ENCODE results near the gene GTF2A1. TPM values are rescaled to one million over a fixed set of nuclear protein-coding genes. Genes with fewer than 3 reads are reported as not detected.
"Not testable (repeated sequence)": the region's sequence is repeated elsewhere in the genome, so short reads cannot be mapped to it uniquely, and the experiment has no call there.

The GTF2A1 gene
- total RNA-seq, 1 donor from 2014 or later: 36.4 TPM

DNA sequence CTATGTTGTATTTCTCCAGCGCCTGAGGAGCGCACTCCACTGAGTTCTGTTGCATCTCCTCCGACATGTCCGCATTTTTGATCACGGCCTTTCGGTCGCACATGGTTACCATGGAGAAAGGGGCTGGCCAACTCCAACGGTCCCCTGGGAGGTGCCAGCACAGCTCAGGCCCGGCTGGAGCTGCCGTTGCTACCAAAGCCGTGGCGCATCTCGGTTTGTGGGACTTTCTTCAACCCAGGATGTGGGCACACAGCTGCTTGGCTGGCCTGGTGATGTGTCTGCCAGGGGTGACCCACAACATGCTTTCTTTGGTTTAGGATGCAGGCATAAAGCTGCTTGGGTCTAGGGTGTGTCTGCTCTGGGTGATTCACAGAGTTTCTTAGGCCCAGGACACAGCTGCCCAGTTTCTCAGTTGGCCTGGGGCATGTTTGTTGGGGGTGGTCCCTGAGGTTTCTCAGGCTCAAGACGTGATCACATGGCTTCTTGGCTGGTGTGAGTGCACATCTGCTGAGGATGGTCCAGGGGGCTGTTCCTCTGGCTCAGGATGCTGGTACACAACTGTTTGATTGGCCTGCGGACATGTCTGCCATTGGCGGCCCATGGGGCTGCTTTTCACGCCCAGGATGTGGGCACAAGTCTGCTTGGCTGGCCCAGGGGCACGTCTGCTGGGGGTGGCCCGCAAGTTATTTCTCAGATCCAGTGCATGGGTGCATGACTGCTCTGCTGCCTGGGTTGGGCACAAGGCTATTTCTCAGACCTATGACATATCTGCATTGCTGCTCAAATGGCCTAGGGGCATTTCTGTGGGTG is 25.9 kb upstream of the GTF2A1 start:
- FAIRE-seq (no peak), DNase-seq (ENCODE audit: low read depth) (no peak)
- peaks cover 3% of the 10 kb centered on the region for H3K36me3 Mint-ChIP-seq (ENCODE audit: low read depth, unreplicated experiment)
- H3K27ac Mint-ChIP-seq (ENCODE audit: unreplicated experiment): no peak overlapping the region
- H3K9me3 Mint-ChIP-seq (ENCODE audit: unreplicated experiment): peaks cover 17% of the 10 kb centered on the region
- H3K4me1 ChIP-seq (ENCODE audit: insufficient read depth, low read length): no peaks in the 10 kb centered on the region
- no peaks in the 10 kb centered on the region for H3K4me1 Mint-ChIP-seq (ENCODE audit: low read depth, unreplicated experiment)
- H3K36me3 ChIP-seq (ENCODE audit: insufficient read depth, low read length): no peaks in the 10 kb centered on the region
- no peaks in the 10 kb centered on the region for H4K20me1 ChIP-seq (ENCODE audit: insufficient read depth, low read length)
- no peak overlapping the region for H3K27ac ChIP-seq (ENCODE audit: low read depth, low read length)
- H3K9ac ChIP-seq (ENCODE audit: low read length): no peak overlapping the region
- no peaks in the 10 kb centered on the region for H3K79me2 ChIP-seq (ENCODE audit: insufficient read depth, low read length)
- H3K4me3 Mint-ChIP-seq (ENCODE audit: unreplicated experiment): no peak overlapping the region
- no peak overlapping the region for H2AFZ ChIP-seq (ENCODE audit: low read depth, low read length)
- no peak overlapping the region for H3K4me3 ChIP-seq (ENCODE audit: insufficient read depth, low read depth, low read length)
- no peak overlapping the region for H3K4me2 ChIP-seq (ENCODE audit: low read length)
- no peaks in the 10 kb centered on the region for H3K27me3 ChIP-seq (ENCODE audit: insufficient read depth, low read length)
- no peaks in the 10 kb centered on the region for H3K27me3 Mint-ChIP-seq (ENCODE audit: low read depth, unreplicated experiment)
- TF ChIP-seq, protein P1, sequence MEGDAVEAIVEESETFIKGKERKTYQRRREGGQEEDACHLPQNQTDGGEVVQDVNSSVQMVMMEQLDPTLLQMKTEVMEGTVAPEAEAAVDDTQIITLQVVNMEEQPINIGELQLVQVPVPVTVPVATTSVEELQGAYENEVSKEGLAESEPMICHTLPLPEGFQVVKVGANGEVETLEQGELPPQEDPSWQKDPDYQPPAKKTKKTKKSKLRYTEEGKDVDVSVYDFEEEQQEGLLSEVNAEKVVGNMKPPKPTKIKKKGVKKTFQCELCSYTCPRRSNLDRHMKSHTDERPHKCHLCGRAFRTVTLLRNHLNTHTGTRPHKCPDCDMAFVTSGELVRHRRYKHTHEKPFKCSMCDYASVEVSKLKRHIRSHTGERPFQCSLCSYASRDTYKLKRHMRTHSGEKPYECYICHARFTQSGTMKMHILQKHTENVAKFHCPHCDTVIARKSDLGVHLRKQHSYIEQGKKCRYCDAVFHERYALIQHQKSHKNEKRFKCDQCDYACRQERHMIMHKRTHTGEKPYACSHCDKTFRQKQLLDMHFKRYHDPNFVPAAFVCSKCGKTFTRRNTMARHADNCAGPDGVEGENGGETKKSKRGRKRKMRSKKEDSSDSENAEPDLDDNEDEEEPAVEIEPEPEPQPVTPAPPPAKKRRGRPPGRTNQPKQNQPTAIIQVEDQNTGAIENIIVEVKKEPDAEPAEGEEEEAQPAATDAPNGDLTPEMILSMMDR (IDR thresholded peaks at IDR 0.05; ENCODE audit: insufficient read depth, low read depth, low read length): no peak
- H3K9me3 ChIP-seq (ENCODE audit: insufficient read depth, low read depth, low read length): no peaks in the 10 kb centered on the region

GRCh38 chr14:81245771-81246170 is 25.0 kb upstream of the GTF2A1 start:
- Mint-ChIP-seq H3K9me3 (ENCODE audit: unreplicated experiment) (peaks cover 17% of the 10 kb centered on the region), H3K4me3 (ENCODE audit: unreplicated experiment) (no peak overlapping the region), H3K36me3 (ENCODE audit: low read depth, unreplicated experiment) (peaks cover 3% of the 10 kb centered on the region), H3K27ac (ENCODE audit: unreplicated experiment) (no peak overlapping the region), H3K27me3 (ENCODE audit: low read depth, unreplicated experiment) (no peaks in the 10 kb centered on the region), H3K4me1 (ENCODE audit: low read depth, unreplicated experiment) (no peaks in the 10 kb centered on the region)
- Histone ChIP-seq H2AFZ (ENCODE audit: low read depth, low read length) (no peak overlapping the region), H3K27me3 (ENCODE audit: insufficient read depth, low read length) (no peaks in the 10 kb centered on the region), H3K4me2 (ENCODE audit: low read length) (no peak overlapping the region), H4K20me1 (ENCODE audit: insufficient read depth, low read length) (no peaks in the 10 kb centered on the region), H3K36me3 (ENCODE audit: insufficient read depth, low read length) (no peaks in the 10 kb centered on the region), H3K4me3 (ENCODE audit: insufficient read depth, low read depth, low read length) (no peak overlapping the region), H3K9me3 (ENCODE audit: insufficient read depth, low read depth, low read length) (no peaks in the 10 kb centered on the region), H3K27ac (ENCODE audit: low read depth, low read length) (no peak overlapping the region), H3K9ac (ENCODE audit: low read length) (no peak overlapping the region), H3K4me1 (ENCODE audit: insufficient read depth, low read length) (no peaks in the 10 kb centered on the region), H3K79me2 (ENCODE audit: insufficient read depth, low read length) (no peaks in the 10 kb centered on the region)
- TF ChIP-seq EZH2 (IDR thresholded peaks at IDR 0.05; ENCODE audit: insufficient read depth, low read length): no peak
- TF ChIP-seq, protein P1 (IDR thresholded peaks at IDR 0.05; ENCODE audit: insufficient read depth, low read depth, low read length): no peak
- DNase-seq (ENCODE audit: low read depth) (no peak), FAIRE-seq (no peak)

- H3K27me3 Mint-ChIP-seq (ENCODE audit: low read depth, unreplicated experiment); H3K9me3 ChIP-seq (ENCODE audit: insufficient read depth, low read depth, low read length); H2AFZ ChIP-seq (ENCODE audit: low read depth, low read length); H3K4me2 ChIP-seq (ENCODE audit: low read length); H3K4me1 Mint-ChIP-seq (ENCODE audit: low read depth, unreplicated experiment); FAIRE-seq; H3K27me3 ChIP-seq (ENCODE audit: insufficient read depth, low read length); DNase-seq (ENCODE audit: low read depth); H3K27ac Mint-ChIP-seq (ENCODE audit: unreplicated experiment); H3K36me3 Mint-ChIP-seq (ENCODE audit: low read depth, unreplicated experiment); H3K79me2 ChIP-seq (ENCODE audit: insufficient read depth, low read length); H4K20me1 ChIP-seq (ENCODE audit: insufficient read depth, low read length); H3K4me3 ChIP-seq (ENCODE audit: insufficient read depth, low read depth, low read length); H3K9ac ChIP-seq (ENCODE audit: low read length); H3K36me3 ChIP-seq (ENCODE audit: insufficient read depth, low read length); H3K4me1 ChIP-seq (ENCODE audit: insufficient read depth, low read length); H3K4me3 Mint-ChIP-seq (ENCODE audit: unreplicated experiment); H3K27ac ChIP-seq (ENCODE audit: low read depth, low read length): not testable (repeated sequence)
- peaks cover 17% of the 10 kb centered on the region for H3K9me3 Mint-ChIP-seq (ENCODE audit: unreplicated experiment)
Observed at GRCh38 chr14:81244431-81244830, 23.7 kb upstream of the GTF2A1 start.

All from astrocyte (in vitro differentiated cells and primary cell).